ENCODE data around the gene TRMO.

TRMO gene

DNA sequence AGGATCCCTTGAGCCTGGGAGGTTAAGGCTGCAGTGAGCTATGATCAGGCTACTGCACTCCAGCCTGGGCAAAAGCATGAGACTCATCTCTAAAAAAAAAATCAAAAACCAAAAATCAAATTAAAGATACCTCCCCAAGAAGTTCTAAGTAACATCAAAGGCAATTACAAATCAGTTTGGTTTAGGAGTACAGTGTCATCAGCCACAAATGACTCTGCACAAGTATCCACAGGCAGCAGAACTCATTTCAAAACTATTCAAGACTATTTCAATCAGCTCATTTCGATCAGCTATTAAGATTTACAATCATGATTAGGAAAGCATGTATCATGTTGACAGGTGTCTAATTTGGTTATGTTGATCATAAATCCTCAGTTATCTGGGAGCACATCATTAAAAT is 19.1 kb downstream of the TRMO start:
- no peak for DNase-seq

DNA sequence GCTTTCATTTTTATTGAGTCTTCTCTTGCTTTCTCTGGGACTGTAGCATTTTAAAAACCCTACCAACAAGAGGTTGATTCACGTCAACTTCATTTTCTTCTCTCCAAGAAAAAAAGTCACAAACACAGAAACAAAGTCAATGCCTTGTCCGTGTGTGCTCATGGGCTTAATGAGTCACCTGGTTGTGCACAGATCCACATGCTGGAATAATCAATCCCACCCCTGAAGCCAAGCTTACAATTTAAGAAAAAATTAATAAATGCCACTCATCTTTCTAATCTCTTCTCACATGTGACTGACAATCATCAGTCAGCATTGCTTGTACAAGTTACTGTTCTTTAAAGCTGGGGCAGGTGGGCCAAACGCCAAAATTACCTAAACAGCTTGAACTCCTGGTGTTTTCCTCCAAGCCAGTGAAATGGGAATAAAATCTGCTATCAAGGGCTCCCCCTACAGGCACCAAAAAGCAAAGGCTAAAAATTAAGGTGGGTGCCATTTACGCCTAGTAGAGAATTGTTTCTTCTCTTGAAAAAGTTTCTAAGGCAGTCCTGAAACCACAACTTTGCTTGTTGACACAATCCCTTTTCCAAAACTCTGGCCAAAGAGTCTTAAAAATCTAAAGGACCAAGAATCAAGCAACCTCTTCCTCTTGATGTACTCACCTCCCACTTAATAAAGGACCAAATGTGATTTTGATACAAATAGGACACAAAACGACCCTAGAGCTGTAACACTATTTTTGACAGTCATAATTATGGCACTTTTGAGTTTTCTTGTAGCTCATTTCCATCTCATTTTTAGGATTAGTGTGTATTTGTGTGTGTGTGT is 21.3 kb downstream of the TRMO start:
- no peak for DNase-seq

DNA sequence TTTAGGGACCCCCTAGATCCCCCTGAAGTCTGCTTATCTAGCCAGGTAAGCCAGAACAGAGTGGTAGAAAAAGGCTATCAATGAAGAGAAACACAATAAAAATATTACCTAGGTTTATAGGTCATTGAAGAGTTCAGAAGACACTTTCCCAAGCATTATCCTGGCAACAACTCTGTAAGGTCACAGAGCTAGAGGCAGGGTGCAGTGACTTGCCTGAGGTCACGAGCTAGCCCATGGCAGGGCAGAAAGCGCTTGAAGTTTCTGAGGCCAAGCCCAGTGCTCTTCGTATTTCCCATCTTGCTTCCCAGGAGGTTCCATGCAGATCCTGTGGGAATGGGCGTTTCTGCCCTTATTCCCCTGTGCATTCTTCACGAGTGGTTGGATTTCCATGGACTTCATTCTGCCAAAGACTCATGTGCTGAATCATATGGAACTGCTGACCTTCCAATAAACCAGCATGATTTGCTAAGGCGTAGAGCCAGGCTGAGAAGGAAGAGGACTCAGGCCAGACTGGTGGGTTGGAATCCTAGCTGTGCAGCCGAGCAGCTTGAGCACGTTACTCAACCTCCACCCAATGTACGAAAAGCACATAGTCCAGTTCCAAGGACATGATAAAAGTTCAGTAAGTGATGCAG is 22.1 kb downstream of the TRMO start:
- no peak for DNase-seq

DNA sequence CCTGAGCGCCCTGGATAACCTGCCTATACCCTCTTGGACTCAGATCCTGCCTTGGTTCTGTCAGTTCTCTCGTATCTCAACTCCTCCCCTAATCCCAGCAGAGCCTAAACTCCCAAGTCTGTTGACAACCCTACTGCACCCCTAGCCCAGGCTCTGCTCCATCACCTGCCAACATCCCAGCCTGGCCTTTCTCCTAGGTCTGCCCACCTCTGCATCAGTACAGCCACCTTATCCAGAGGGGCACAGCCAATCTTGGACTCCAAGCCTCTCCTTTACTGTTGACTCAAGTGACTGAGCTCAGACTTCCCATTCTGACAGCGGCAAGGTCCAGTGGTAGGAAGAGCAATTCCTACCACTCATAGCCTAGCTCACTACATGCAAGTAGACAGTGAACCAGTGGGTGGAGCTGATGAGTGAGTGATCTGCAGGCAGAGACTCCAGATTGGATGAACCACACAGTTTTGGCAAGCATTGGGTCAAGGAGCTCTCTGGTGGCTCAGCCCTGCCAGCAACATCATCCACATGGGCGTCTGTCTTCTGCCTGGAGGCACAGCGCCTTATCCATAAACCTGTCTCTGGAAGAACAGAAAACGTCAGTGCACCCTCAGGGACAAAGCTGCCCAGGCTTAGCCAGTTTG is 26.5 kb downstream of the TRMO start:
- no peak for DNase-seq

DNA sequence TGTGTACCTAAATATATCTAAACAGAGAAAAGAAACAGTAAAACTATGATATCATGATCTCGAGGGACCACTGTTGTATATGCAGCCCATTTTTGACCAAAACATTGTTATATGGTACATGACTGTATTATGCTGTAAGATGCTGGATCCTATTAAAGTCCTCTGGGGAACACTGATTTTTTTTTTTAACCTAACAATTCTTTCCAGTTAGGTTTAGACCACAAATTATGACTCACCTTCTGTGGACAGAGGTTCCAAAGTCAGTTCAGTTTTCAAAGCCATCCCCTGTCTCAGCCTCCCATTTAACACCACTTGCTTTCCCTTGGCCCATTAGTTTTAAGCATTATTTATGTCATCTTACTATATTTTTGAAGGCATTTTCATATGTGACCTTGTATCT is 27.1 kb downstream of the TRMO start:
- DNase-seq = no peak

DNA sequence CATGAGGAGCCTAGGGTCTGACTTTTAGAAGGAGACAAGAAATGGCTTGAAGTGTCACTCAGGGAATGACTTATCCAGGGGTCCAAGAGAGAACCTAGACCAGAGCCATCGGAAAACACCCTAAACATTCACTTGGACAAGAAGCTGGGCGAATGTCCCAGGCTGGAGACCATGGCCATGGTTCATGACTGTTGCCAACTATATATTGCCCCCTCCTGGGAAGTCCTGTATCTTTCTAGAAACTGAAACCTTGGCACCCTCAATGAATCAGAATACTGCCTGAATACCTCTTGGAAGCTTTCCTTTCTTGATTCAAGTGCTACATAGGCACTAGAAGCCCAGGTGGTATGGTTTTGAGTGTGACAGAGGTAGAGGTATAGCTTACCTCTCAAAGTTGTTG is 29.9 kb downstream of the TRMO start:
- no peak for DNase-seq

DNA sequence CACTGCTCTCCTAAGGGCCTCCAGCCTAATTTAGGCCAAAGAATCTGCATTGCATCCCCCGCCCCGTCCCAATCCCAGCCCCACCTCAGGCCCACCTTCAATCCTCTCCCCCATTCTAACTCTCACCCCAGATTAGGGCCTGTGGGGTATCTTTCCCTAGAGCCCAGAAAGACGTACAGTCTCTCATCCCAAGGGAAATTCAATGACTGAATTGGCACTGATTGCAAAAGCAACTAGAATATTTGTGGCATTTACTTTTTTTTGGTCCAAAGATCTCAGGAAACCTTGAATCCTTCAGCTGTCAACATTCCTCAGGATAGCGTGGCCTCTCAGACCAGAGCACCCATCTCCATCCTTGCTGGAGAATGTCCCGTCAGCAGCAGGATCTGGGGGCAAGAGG is 30.6 kb downstream of the TRMO start:
- no peak for DNase-seq

DNA sequence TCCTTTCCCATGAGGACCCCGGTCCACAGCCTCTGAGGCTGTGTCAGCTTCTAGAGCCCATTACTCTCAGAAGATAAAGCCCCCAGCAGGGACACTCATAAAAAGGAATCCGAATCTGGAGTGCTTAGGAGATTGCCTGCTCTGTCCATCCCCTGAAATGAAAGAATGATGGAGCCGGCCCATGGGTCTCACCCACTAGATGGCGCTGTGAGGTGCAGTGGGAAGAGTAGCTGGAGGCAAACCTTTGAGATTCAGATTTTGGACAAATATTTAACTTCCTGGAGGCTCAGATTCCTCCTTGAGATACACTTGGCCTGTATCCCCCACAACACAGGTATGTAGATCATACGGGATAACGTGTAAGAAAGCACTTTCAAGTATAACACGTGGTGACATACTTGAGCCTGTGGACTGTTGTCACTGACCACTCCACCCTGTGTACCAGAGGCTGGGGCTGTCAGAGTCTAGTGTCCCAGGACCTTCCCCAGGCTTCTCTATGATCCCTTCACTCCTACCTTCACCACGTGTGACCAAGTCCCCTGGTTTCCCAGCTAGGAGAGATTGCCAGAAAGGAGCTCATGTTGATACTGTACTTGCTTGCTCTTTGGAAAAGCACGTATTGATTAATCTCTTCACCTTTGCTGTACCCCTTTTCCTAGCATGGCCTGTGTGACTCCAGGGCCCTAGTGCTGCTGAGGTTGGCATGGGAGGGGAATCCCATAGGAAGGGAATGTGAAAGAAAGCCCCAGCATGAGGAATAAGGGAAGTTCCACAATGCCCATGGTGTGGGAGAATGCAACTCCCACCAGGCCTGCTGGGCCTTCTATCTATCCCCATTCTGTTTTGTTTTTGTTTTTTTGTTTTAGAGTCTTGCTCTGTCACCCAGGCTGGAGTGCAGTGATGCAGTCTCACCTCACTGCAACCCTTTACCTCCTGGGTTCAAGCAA is 32.1 kb downstream of the TRMO start:
- DNase-seq = peak; percentile 79 to 80

DNA sequence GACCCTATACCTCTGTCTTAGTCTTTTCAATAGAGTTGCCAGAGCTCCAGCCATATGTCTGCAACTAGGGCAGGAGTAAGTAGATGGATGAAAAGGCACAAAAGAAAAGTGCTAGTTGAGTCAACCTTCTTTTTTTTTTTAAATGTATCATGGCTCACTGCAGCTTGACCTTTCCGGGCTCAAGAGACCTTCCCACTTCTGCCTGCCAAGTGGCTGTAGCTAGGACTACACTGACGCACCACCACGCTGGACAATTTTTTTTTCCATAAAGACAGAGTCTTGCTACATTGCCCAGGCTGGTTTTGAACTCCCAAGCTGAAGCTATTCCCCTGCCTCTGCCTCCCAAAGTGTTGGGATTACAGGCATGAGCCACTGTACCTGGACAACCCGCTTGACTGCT is 42.0 kb downstream of the TRMO start:
- no peak for DNase-seq

DNA sequence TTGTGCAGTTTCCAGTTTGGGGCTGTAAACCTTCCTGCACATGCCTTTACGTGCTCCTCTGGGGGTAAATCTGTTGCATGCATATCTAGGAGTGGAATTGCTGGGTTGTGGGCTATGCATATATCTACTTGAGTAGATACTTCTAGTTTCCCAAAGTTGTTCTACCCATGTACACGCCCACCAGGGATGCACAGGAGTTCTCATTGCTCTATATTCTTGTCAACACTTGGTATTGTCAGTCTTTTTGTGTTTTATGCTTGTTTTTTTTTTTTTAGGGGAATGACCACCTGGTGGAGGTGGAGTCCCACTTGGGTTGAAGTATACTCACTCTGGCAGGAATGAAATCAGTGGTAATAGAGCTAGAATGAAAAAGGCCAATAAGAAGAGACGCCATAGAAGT is 46.2 kb downstream of the TRMO start:
- DNase-seq = no peak

DNA sequence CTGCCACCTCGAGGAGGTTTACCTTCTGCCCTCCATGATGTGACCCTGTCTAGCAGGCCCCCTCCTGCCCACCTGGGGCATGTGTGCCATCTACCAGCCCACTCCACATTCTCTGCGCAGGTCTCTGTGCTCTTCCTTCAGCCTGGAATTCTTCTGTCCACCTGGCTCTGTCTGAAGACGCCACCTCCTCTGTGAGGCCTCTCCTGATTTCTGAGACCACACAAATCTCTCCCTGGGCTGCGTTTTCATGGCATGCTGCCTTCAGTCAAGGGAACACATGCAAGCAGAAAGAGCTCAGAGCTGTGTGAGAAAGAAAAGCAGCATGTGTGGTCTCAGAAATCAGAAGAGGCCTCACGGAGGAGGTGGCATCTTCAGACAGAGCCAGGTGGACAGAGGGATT is 47.2 kb downstream of the TRMO start:
- no peak for DNase-seq

DNA sequence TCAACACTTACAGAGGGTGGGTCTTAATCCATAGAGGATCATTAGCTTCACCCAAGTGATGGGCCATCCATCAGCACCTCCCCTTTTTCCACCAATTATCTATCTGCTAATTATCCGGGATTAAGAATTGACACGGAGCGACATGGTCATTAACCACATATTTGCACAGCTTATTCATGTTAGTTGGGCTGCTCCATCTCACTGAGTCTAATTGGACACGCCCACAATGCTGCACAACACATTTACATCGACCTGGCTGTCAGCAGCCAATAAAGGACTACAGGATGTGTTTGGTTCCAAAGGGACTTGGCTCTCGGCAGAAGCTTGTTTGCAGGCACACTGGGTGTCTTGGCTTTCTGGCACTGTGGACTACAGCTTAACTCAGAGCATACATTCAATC is 47.7 kb downstream of the TRMO start:
- DNase-seq = no peak

DNA sequence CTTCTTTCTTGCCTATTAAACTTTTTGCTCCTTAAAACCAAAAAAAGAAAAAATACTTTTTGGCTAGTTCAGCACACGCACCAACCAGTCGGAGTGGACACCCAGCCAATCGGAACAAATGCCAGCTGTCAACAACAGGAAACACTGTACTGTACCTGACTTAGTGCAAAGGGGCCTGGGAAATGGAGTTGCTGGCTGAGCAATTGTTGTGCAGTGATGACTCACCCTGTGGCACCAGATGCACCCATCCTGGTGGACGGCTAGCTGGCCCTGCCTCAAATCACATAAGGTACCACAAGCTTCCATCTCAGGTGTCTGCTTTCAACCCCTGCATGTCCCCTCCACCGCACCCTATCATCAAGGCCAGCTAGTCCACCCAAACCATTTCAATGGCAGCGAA is 48.4 kb downstream of the TRMO start:
- no peak for DNase-seq

DNA sequence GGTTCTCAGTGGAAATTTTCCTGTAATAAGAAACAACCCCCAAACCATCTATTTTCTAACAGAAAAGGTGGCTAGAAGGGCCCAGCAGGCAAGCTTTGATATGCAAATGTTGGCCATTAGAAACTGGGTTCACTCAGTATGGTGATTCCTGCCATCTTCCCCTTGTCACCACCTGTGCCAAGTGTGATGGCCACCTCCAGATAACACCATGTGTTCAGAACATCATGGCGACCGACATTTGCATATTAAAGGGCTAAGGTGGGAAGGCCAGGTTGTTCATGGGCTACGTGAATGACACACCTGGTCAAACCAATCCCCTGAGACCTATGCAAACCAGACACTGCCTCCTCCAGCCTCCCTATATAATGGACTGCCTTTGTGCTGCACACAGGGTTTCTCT is 48.9 kb downstream of the TRMO start:
- no peak for DNase-seq

DNA sequence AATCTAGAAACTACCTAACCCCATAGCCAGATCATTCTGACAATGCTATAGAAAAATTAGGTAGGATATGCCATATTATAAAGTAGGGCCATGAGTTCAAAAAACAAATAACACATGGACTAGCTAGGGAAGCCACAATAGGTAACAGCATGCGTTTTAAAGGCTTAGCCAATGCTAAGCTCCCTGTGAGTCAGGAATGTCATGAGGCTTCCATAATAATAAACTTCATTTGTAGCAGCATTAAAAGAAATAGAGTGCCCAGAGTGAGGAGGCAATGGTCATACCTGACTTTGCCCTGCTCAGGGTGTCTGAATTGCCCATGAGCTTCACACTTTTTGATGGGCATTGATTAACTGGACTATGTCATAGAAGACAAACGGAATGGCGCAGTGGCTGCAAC is 53.4 kb downstream of the TRMO start:
- DNase-seq = no peak

DNA sequence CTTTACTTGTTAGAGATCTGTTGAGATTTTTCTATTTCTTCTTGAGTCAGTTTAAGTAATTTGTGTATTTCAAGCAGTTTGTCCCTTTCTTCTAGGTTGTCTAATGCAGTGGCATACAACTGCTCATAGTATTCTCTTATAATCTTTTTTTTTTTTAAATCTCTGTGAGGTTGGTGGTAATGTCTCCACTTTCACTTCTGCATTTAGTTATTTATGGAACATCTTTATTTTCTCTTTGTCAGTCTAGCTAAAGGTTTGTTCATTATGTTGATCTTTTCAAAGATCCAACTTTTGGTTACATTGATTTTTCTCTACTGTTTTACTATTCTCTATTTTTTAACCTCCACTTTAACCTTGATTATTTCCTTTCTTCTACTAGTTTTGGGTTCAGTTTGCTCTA is 55.5 kb downstream of the TRMO start:
- DNase-seq = no peak

DNA sequence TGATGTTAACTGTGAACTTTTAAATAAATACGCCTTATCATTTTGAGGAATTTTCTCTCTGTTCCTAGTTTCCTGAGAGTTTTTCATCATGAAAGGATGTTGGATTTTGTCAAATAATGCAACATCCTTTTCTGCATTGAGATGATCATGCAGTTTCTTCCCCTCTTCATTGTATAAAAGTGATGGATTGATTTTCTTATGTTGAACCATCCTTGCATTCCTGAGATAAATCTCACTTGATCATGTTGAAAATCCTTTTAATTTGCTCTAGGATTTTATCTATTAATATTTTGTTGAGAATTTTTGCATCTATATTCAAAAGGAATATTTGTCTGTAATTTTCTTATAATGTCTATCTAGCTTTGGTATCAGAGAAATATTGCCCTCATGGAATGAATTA is 56.0 kb downstream of the TRMO start:
- no peak for DNase-seq

DNA sequence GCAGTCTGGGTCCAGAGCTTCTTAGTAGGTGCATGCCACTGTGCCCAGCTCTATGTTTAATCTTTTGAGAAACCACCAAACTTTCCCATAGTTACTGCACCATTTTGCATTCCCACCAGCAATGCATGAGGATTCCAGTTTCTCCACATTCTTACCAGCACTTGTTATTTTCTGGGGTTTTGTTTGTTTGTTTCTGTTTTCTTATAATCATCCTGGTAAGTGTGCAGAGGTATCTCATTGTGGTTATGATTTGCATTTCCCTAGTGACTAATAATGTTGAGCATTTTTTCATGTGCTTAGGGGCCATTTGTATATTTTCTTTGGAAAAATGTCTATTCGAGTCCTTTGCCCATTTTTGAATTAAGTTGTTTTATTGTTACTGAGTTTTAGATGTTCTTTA is 57.9 kb downstream of the TRMO start:
- DNase-seq = no peak

DNA sequence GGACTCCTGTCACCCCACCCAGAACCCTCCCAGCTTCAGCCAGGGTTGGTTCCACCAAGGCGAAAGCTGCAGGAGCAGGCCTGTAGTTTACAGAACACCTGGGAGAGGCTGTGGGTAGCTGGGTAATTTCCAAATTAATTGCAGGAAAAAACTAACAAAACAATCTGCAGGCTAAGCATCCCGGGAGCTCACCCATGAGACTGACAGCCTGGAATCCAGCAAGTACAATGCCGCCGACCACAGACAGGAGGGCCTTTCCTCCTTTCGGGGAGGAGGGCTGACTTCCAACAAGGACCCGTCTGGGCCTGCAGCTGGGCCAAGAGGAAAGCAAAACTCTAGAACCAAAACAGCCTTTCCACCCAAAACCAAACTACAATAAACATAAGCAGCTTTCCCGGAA is 59.0 kb downstream of the TRMO start:
- no peak for DNase-seq

DNA sequence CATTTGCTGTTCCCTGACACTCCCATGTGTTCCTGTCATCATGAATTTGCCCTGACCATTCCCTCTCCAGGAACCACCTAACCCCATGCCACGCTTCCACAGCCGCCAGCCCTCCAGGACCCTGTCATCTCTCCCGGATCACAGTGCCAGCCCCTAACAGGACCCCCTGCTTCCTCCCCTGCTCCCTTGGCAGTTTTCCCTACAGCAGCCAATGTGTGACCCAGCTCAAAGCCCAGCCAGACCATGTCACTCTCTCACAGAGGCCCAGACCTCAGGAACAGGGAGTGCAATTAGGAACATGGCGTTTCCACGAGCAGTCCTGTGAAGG is 61.2 kb downstream of the TRMO start:
- DNase-seq = no peak

DNA sequence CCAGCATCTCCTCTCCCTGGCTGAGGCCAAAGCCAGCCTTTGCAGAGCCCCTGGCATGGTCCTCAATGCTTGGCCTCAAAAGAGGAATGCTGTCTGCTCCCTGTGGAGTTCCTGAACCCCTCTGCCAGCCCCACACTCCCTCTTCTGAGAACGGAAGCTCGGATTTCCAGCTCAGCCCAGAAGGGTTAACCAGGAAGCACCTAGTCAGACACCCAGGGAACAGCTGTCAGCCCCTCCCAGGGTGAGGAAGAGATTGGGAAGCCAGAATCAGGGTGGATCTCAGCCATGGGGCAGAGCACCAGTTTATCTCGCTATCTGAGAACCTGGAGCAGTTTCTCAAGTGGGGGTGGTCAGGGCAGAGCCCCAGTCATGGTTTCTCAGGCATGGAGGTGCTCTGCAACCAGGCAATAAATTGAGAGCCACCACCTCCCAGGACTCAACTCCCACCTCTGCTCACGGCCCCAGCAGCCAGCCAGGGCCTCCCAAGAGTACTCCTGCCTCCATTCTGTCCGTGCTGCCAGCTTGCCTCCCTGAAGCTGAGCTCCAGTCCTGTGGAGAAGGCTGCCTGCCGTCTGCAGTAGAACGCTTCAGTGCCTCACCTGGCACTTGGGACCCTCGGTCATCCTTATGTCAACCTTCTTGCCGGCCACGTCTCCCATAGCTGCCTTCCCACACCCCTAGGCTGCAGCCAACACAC is 61.7 kb downstream of the TRMO start:
- no peak for DNase-seq

DNA sequence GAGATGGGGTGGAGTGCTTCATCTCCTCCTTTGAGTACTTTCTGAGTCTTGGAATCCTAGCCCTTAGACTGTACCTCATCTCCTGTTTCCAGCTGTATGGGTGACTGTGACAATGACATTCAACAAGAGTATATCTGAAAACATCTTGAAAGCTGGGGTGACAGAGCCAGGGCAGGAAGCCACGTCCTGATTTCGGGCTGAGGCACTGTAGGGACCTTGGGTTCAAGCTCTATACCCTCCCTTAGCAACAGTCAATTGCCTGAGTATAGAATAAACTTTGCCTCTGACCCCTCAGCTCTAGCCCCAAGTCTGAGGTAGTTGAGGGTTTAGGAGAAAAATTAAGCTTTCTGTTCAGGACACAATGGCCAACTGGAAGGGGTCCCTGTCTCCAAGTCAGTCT is 63.0 kb downstream of the TRMO start:
- DNase-seq = no peak

DNA sequence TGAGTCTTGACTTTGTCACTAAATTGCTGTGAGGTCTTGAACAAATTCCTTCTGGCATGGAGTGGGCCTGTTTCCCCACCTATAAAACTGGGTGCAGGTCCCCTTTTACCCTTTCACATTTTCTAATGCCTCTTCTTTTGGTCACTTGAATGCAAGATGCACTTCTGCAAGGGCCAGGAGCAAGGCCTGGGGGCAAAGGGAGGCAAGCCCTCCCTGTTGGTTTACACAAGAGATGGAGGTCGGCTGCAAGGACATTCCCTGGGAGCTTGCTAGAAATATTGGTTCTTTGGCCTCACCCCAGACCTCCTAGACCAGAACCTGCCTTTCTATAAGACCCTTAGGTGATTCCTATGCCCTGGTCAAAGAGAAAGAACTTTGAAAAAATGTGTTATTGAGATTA is 63.5 kb downstream of the TRMO start:
- DNase-seq = no peak

Measured in activated T-cell treated with anti-CD3 and anti-CD28 coated beads, Interleukin-2, amount 50 U/mL, for 48 hours (primary cell).